ENCODE measurements around the gene SYDE2. TPM values are rescaled to one million over a fixed set of nuclear protein-coding genes. Genes with fewer than 3 reads are reported as not detected.

Gene SYDE2
- total and polyA plus RNA-seq, 2 experiments from 2014 or later: 5.5 to 14.9 TPM

DNA sequence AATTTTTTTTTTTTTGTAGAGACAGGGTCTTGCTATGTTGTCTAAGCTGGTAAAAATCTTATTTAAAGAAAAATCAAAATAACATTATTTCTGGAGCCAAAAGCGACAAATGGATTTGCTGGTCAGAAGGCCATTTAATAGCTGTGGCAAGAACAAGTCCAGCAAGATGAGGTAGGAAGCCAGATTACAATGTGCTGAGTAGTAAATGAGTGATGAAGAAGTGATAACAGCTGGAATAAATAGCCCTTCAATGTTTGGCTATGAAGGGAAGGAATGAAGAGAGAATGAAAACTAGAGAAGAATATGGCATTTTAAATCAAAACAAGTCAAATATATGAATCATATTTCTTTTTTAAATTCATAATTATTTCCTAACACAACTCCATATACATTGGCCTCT is 34.5 kb downstream of the SYDE2 start:
- Histone ChIP-seq H3K4me1 (ENCODE audit: insufficient read depth) (no peaks in the 10 kb centered on the region), H4K20me1 (ENCODE audit: insufficient read depth, poor library complexity, severe bottlenecking) (no peaks in the 10 kb centered on the region), H3K79me2 (no peaks in the 10 kb centered on the region), H3K9me2 (replicated peaks; ENCODE audit: insufficient read depth) (no peaks in the 10 kb centered on the region), H3K36me3 (replicated peaks; ENCODE audit: insufficient read depth, low read depth) (no peaks in the 10 kb centered on the region), H2AFZ (no peak overlapping the region), H3K27ac (no peak overlapping the region), H3K9me3 (ENCODE audit: low read depth) (no peaks in the 10 kb centered on the region), H3K27me3 (no peaks in the 10 kb centered on the region), H3K4me3 (no peak overlapping the region), H3K4me2 (no peak overlapping the region)
- WGBS (ENCODE audit: low lambda C conversion rate, missing lambda C conversion rate): 91% methylated on average over 1 of the region's 1 CpG
- no peak for DNase-seq (ENCODE audit: low spot score)
- TF ChIP-seq CTCF (IDR thresholded peaks at IDR 0.05; ENCODE audit: poor library complexity) (no peak), EZH2 (IDR thresholded peaks at IDR 0.05; ENCODE audit: borderline replicate concordance) (no peak), EZH2phosphoT487 (IDR thresholded peaks at IDR 0.05; ENCODE audit: low read depth, severe bottlenecking, unreplicated experiment) (no peak)

GRCh38 chr1:85158910-85159309 is 41.9 kb downstream of the SYDE2 start:
- H3K27ac ChIP-seq: no peak overlapping the region
- no peak overlapping the region for H3K4me2 ChIP-seq
- WGBS (ENCODE audit: low lambda C conversion rate, missing lambda C conversion rate): 82% methylated on average over 5 of the region's 5 CpGs
- H2AFZ ChIP-seq: no peak overlapping the region
- H3K27me3 ChIP-seq: no peaks in the 10 kb centered on the region
- H3K36me3 ChIP-seq (replicated peaks; ENCODE audit: insufficient read depth, low read depth): no peaks in the 10 kb centered on the region
- H3K9me3 ChIP-seq (ENCODE audit: low read depth): no peaks in the 10 kb centered on the region
- H3K79me2 ChIP-seq: no peaks in the 10 kb centered on the region
- no peak overlapping the region for H3K4me3 ChIP-seq
- no peak for TF ChIP-seq CTCF (IDR thresholded peaks at IDR 0.05; ENCODE audit: poor library complexity)
- no peak for TF ChIP-seq EZH2 (IDR thresholded peaks at IDR 0.05; ENCODE audit: borderline replicate concordance)
- no peak for TF ChIP-seq EZH2phosphoT487 (IDR thresholded peaks at IDR 0.05; ENCODE audit: low read depth, severe bottlenecking, unreplicated experiment)
- H3K4me1 ChIP-seq (ENCODE audit: insufficient read depth): no peaks in the 10 kb centered on the region
- H4K20me1 ChIP-seq (ENCODE audit: insufficient read depth, poor library complexity, severe bottlenecking): no peaks in the 10 kb centered on the region
- no peaks in the 10 kb centered on the region for H3K9me2 ChIP-seq (replicated peaks; ENCODE audit: insufficient read depth)
- no peak for DNase-seq (ENCODE audit: low spot score)

DNA sequence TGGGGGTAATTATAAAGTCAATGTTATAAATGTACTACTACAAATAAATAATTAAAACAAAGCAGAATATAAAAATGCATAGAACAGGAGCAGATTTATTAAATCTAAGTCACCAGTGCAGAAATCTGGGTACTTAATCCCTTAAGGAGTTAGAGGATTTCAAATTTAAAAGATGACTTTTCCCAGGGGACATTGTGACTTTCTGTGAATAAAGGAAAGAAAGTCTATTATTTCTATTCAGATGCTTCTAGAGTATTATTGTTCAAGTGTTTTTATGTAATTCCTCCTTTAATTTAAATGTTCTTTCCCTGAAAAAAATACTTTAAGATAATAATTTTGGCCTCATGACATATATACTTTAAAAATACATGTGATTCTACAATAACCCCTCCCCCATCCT is 43.4 kb downstream of the SYDE2 start:
- TF ChIP-seq EZH2phosphoT487 (IDR thresholded peaks at IDR 0.05; ENCODE audit: low read depth, severe bottlenecking, unreplicated experiment) (no peak), CTCF (IDR thresholded peaks at IDR 0.05; ENCODE audit: poor library complexity) (no peak), EZH2 (IDR thresholded peaks at IDR 0.05; ENCODE audit: borderline replicate concordance) (no peak)

More for the DNA sequence above, 43.4 kb downstream of the SYDE2 start:
- Histone ChIP-seq H3K36me3 (replicated peaks; ENCODE audit: insufficient read depth, low read depth) (no peaks in the 10 kb centered on the region), H3K27me3 (no peaks in the 10 kb centered on the region), H3K4me1 (ENCODE audit: insufficient read depth) (no peaks in the 10 kb centered on the region), H3K4me3 (no peak overlapping the region), H3K79me2 (no peaks in the 10 kb centered on the region), H3K9me2 (replicated peaks; ENCODE audit: insufficient read depth) (no peaks in the 10 kb centered on the region), H4K20me1 (ENCODE audit: insufficient read depth, poor library complexity, severe bottlenecking) (no peaks in the 10 kb centered on the region), H3K27ac (no peak overlapping the region), H3K4me2 (no peak overlapping the region), H2AFZ (no peak overlapping the region), H3K9me3 (ENCODE audit: low read depth) (no peaks in the 10 kb centered on the region)
- no peak for DNase-seq (ENCODE audit: low spot score)

Measured in hepatocyte (in vitro differentiated cells).